ENCODE measurements around the gene LMAN1L. TPM values are rescaled to one million over a fixed set of nuclear protein-coding genes. Genes with fewer than 3 reads are reported as not detected.

The LMAN1L gene
- total and polyA plus RNA-seq, 2 of the 4 experiments (the other 2 are of a cell fraction) = not detected

GRCh38 chr15:74835312-74835823 lies 22.7 kb downstream of the LMAN1L start:
- ATAC-seq (ENCODE audit: low read depth) = peak; percentile 90

More at GRCh38 chr15:74835312-74835823, 22.7 kb downstream of the LMAN1L start:
- Histone ChIP-seq H3K23ac (ENCODE audit: low read depth, low read length) (no peak overlapping the region), H3K4ac (ENCODE audit: low read depth, low read length) (no peak overlapping the region), H4K20me1 (ENCODE audit: insufficient read depth, low read length) (no peaks in the 10 kb centered on the region), H3K14ac (replicated peaks; ENCODE audit: low read depth, low read length) (no peak overlapping the region), H3K18ac (ENCODE audit: low read depth, low read length) (no peak overlapping the region), H3K4me1 (ENCODE audit: control insufficient read depth, insufficient read depth, low read length) (no peaks in the 10 kb centered on the region), H3K9me1 (ENCODE audit: insufficient read depth, low read length) (no peaks in the 10 kb centered on the region), H3K9me3 (ENCODE audit: control insufficient read depth, insufficient read depth, low read length) (no peaks in the 10 kb centered on the region), H2BK5ac (ENCODE audit: low read depth, low read length, poor library complexity, severe bottlenecking) (no peak overlapping the region), H3K56ac (ENCODE audit: extremely low read depth, insufficient read depth, low read length) (no peak overlapping the region), H3K79me1 (ENCODE audit: low read depth in 1 of 2, low read length in 2 of 2) (no peaks in the 10 kb centered on the region), H3K27me3 (ENCODE audit: control insufficient read depth, insufficient read depth, low read length) (no peaks in the 10 kb centered on the region; the same call in 1 of the 2 replicates), H2BK120ac (ENCODE audit: low read depth, low read length) (no peak overlapping the region), H3K9ac (ENCODE audit: low read depth, low read length) (no peak overlapping the region), H2AK5ac (ENCODE audit: low read depth, low read length) (no peak overlapping the region), H3K4me3 (ENCODE audit: insufficient read depth, low read depth, low read length) (no peak overlapping the region), H2BK20ac (ENCODE audit: low read depth, low read length) (no peak overlapping the region), H4K5ac (ENCODE audit: low read depth, low read length) (no peak overlapping the region), H2AFZ (replicated peaks; ENCODE audit: low read length, poor library complexity) (no peak overlapping the region), H3K27ac (ENCODE audit: insufficient read depth, low read length) (no peak overlapping the region), H2AK9ac (replicated peaks; ENCODE audit: low read depth, low read length, poor library complexity) (no peak overlapping the region), H3K4me2 (ENCODE audit: low read depth, low read length) (no peak overlapping the region), H3K36me3 (ENCODE audit: control insufficient read depth, insufficient read depth, low read length) (peaks cover 3% of the 10 kb centered on the region; the same call in 1 of the 2 replicates), H2BK15ac (ENCODE audit: low read depth, low read length) (no peak overlapping the region), H4K91ac (ENCODE audit: insufficient read depth, low read depth, low read length) (no peak overlapping the region), H4K8ac (ENCODE audit: low read depth in 2 of 2, low read length in 2 of 2) (no peak overlapping the region)
- no TSS peak for BruUV-seq (replicated peaks)
- WGBS, 2 experiments (ENCODE audit: extremely low coverage in 2 of 2, insufficient read length in 1 of 2) = no CpG with 5 or more reads among the region's 5 CpGs
- CTCF ChIA-PET = interaction anchor here (0.9 kb wide), 1 partner anchor 65 kb away, joined by 5 read pairs; no protein-coding TSS in a partner anchor
- dilution Hi-C loops (cut with HindIII; ENCODE audit: low sequenced_read_pairs, unreplicated experiment) (no loop called here), intact Hi-C loops (cut with micrococcal nuclease) (loop anchor here (1.0 kb wide), 1 partner anchor 65 kb away; no protein-coding TSS in a partner anchor), in situ Hi-C loops (cut with MboI; ENCODE audit: low sequenced_read_pairs) (no loop called here)
- POLR2A ChIA-PET (ENCODE audit: unreplicated experiment) = no interaction called here
- TF ChIP-seq BHLHE40 (IDR thresholded peaks at IDR 0.05; ENCODE audit: low read depth, low read length) = no peak
- peak; percentile 65 for TF ChIP-seq RAD21 (IDR thresholded peaks at IDR 0.05; ENCODE audit: low read length)
- no peak for TF ChIP-seq USF2 (IDR thresholded peaks at IDR 0.05; ENCODE audit: low read depth, low read length)
- no peak for TF ChIP-seq ELK1 (IDR thresholded peaks at IDR 0.05; ENCODE audit: borderline replicate concordance, low read depth, low read length)
- TF ChIP-seq FOS (IDR thresholded peaks at IDR 0.05; ENCODE audit: low read depth, low read length) = no peak
- peak; percentile 71 for TF ChIP-seq SMC3 (IDR thresholded peaks at IDR 0.05; ENCODE audit: low read depth, low read length)
- TF ChIP-seq CTCF (conservative IDR thresholded peaks at IDR 0.05; ENCODE audit: low read depth, low read length) = peak; percentile 73
- DNase-seq = peak; percentile 36

Data from IMR-90 (cell line).